Natural killer cell (primary cell): Measurements from ENCODE around the gene MBD5. TPM values are rescaled to one million over a fixed set of nuclear protein-coding genes. Genes with fewer than 3 reads are reported as not detected.

Experiments used
- ATAC-seq, 3 donors: fragments of 150-1000 bp in 2 of 3; fragments of 200-7000 bp in 1 of 3; cut with Tn5 transposase; 1 replicate in 1 of 3; 2 replicates in 2 of 3; pipeline ENCODE4 v1.10.0; 2021; ENCODE audit warnings: mild to moderate bottlenecking in 2 of 3, moderate library complexity in 2 of 3
- DNase-seq, 2 donors: peaks; one replicate each; pipeline versions ENCODE4 v3.0.0 to v3.0.0-alpha.2; 2013 to 2021; ENCODE audit warnings: mixed read lengths in 1 of 2
- H3K27ac ChIP-seq: one replicate; pipeline ENCODE4 v1.5.1; 2013; ENCODE audit warnings: mild to moderate bottlenecking, low read length
- H3K27me3 ChIP-seq: one replicate; pipeline ENCODE4 v1.6.1; 2013; ENCODE audit warnings: low read length; ENCODE audit not compliant: control insufficient read depth, insufficient read depth
- H3K36me3 ChIP-seq: one replicate; pipeline ENCODE4 v1.6.1; 2013; ENCODE audit warnings: low read length; ENCODE audit not compliant: control insufficient read depth, insufficient read depth
- H3K4me1 ChIP-seq: one replicate; pipeline ENCODE4 v1.6.1; 2013; ENCODE audit warnings: low read length; ENCODE audit not compliant: control insufficient read depth, insufficient read depth
- H3K4me3 ChIP-seq: one replicate; pipeline ENCODE4 v1.5.1; 2013; ENCODE audit warnings: low read length
- H3K9me3 ChIP-seq: one replicate; pipeline ENCODE4 v1.6.1; 2013; ENCODE audit warnings: low read length; ENCODE audit not compliant: control insufficient read depth, insufficient read depth
- H3K27ac Mint-ChIP-seq, 2 donors: one replicate each; pipeline ENCODE4 v1.8.0; 2022; ENCODE audit warnings: mild to moderate bottlenecking in 2 of 2, mixed read lengths in 2 of 2, moderate library complexity in 1 of 2
- H3K27me3 Mint-ChIP-seq, 2 donors: one replicate each; pipeline ENCODE4 v1.8.0; 2022; ENCODE audit warnings: low read depth in 2 of 2, mixed read lengths in 2 of 2
- H3K36me3 Mint-ChIP-seq: one replicate; pipeline ENCODE4 v1.8.0; 2022; ENCODE audit warnings: mixed read lengths
- H3K4me1 Mint-ChIP-seq, 2 donors: one replicate each; pipeline ENCODE4 v1.8.0; 2022; ENCODE audit warnings: mixed read lengths in 2 of 2
- H3K4me3 Mint-ChIP-seq: one replicate; pipeline ENCODE4 v1.8.0; 2022; ENCODE audit warnings: mild to moderate bottlenecking, moderate library complexity, mixed read lengths
- H3K9me3 Mint-ChIP-seq, 2 donors: one replicate each; pipeline ENCODE4 v1.8.0; 2022; ENCODE audit warnings: mixed read lengths in 2 of 2
- WGBS: methylation state at CpG from one replicate; pipeline ENCODE4 v1.1.7; 2013; ENCODE audit warnings: missing lambda C conversion rate; ENCODE audit not compliant: insufficient coverage; 5-methylcytosine and 5-hydroxymethylcytosine counted together
- intact Hi-C: fragments of 100-400 bp; cut with micrococcal nuclease; formaldehyde crosslinking; loops from one replicate; pipeline ENCODE4 v1.14.2; 2022
- total RNA-seq, 4 donors: library from RNA; stranded (reverse); fragments of 120-200 nt in 1 of 4; gene quantifications; one replicate each; pipeline versions ENCODE4 v1.2.3 to v1.2.4, GENCODE V29; 2013 to 2022
- TF ChIP-seq, protein P1 (sequence below): fragments of 200-600 bp; IDR thresholded peaks from one replicate; pipeline ENCODE4 v1.8.0; 2022; ENCODE audit warnings: antibody characterized with exemption

MBD5 gene
- total RNA-seq, 3 donors from 2014 or later (not counting 1 experiment from before 2014, with no cell fraction given): 83.8 to 96.3 (median 89.7) TPM

GRCh38 chr2:148130581-148130980 lies 109.7 kb downstream of the MBD5 start:
- H3K9me3 Mint-ChIP-seq: no peaks in the 10 kb centered on the region
- intact Hi-C loops: no loop called here
- no peak for DNase-seq
- no peak overlapping the region for H3K4me3 ChIP-seq
- no peak for ATAC-seq
- no peaks in the 10 kb centered on the region for H3K9me3 ChIP-seq
- H3K27ac ChIP-seq: no peak overlapping the region
- H3K36me3 Mint-ChIP-seq: no peaks in the 10 kb centered on the region
- H3K36me3 ChIP-seq: no peaks in the 10 kb centered on the region
- H3K27ac Mint-ChIP-seq: no peak overlapping the region
- H3K27me3 Mint-ChIP-seq: no peaks in the 10 kb centered on the region
- H3K4me1 Mint-ChIP-seq: peaks cover 0 to 9% of the 10 kb centered on the region in 2 donors
- H3K4me1 ChIP-seq: no peaks in the 10 kb centered on the region
- H3K4me3 Mint-ChIP-seq: no peak overlapping the region
- TF ChIP-seq, protein P1, sequence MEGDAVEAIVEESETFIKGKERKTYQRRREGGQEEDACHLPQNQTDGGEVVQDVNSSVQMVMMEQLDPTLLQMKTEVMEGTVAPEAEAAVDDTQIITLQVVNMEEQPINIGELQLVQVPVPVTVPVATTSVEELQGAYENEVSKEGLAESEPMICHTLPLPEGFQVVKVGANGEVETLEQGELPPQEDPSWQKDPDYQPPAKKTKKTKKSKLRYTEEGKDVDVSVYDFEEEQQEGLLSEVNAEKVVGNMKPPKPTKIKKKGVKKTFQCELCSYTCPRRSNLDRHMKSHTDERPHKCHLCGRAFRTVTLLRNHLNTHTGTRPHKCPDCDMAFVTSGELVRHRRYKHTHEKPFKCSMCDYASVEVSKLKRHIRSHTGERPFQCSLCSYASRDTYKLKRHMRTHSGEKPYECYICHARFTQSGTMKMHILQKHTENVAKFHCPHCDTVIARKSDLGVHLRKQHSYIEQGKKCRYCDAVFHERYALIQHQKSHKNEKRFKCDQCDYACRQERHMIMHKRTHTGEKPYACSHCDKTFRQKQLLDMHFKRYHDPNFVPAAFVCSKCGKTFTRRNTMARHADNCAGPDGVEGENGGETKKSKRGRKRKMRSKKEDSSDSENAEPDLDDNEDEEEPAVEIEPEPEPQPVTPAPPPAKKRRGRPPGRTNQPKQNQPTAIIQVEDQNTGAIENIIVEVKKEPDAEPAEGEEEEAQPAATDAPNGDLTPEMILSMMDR: no peak
- 88% methylated on average over 2 of the region's 3 CpGs for WGBS
- H3K27me3 ChIP-seq: no peaks in the 10 kb centered on the region

- intact Hi-C loops: no loop called here
- Mint-ChIP-seq H3K4me1 (peaks cover 0 to 8% of the 10 kb centered on the region in 2 donors), H3K27ac (no peak overlapping the region), H3K36me3 (no peaks in the 10 kb centered on the region), H3K27me3 (no peaks in the 10 kb centered on the region), H3K4me3 (no peak overlapping the region), H3K9me3 (no peaks in the 10 kb centered on the region)
- no CpG with 5 or more reads among the region's 1 CpG for WGBS
- Histone ChIP-seq H3K27me3 (no peaks in the 10 kb centered on the region), H3K4me3 (no peak overlapping the region), H3K27ac (no peak overlapping the region), H3K36me3 (no peaks in the 10 kb centered on the region), H3K9me3 (no peaks in the 10 kb centered on the region), H3K4me1 (no peaks in the 10 kb centered on the region)
- ATAC-seq (no peak), DNase-seq (no peak)
- TF ChIP-seq, protein P1: no peak
Measured at GRCh38 chr2:148132412-148132811, 111.5 kb downstream of the MBD5 start.

DNA sequence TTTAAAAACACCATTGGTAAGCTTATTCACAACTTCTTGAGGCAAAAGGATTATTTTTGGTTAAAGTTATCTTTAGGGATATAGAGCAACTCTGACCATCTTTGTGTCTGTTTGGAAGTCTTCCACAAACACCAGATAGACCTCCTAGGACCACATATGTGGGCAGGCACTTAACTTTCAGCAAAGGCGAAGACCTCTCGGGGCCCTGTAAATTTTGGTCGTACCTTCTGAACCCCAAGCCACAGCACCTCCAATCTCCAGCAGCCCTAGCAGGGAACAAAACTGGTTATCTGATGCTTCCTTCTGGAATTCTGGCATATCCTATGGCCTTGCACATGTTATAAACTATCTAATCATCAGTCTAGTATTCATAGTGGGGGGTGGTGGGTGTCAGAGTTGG lies 114.8 kb downstream of the MBD5 start:
- Histone ChIP-seq H3K27ac (no peak overlapping the region), H3K4me3 (no peak overlapping the region), H3K27me3 (no peaks in the 10 kb centered on the region), H3K4me1 (no peaks in the 10 kb centered on the region), H3K9me3 (no peaks in the 10 kb centered on the region), H3K36me3 (no peaks in the 10 kb centered on the region)
- intact Hi-C loops: no loop called here
- Mint-ChIP-seq H3K4me3 (no peak overlapping the region), H3K9me3 (no peaks in the 10 kb centered on the region), H3K4me1 (peaks cover 0 to 8% of the 10 kb centered on the region in 2 donors), H3K27me3 (no peaks in the 10 kb centered on the region), H3K36me3 (no peaks in the 10 kb centered on the region), H3K27ac (no peak overlapping the region)
- TF ChIP-seq, protein P1: no peak
- no peak for DNase-seq
- no peak for ATAC-seq
- WGBS: 94% methylated on average over 3 of the region's 3 CpGs

GRCh38 chr2:148136441-148136840 lies 115.5 kb downstream of the MBD5 start:
- no peaks in the 10 kb centered on the region for H3K36me3 ChIP-seq
- H3K36me3 Mint-ChIP-seq: no peaks in the 10 kb centered on the region
- H3K4me1 Mint-ChIP-seq: peaks cover 0 to 4% of the 10 kb centered on the region in 2 donors

More at GRCh38 chr2:148136441-148136840, 115.5 kb downstream of the MBD5 start:
- no peak overlapping the region for H3K27ac Mint-ChIP-seq
- no peak overlapping the region for H3K4me3 Mint-ChIP-seq
- no CpG with 5 or more reads among the region's 1 CpG for WGBS
- ATAC-seq: no peak
- intact Hi-C loops: no loop called here
- Histone ChIP-seq H3K4me3 (no peak overlapping the region), H3K9me3 (no peaks in the 10 kb centered on the region), H3K4me1 (no peaks in the 10 kb centered on the region), H3K27me3 (no peaks in the 10 kb centered on the region), H3K27ac (no peak overlapping the region)
- TF ChIP-seq, protein P1: no peak
- H3K27me3 Mint-ChIP-seq: no peaks in the 10 kb centered on the region
- DNase-seq: no peak
- no peaks in the 10 kb centered on the region for H3K9me3 Mint-ChIP-seq
